Endothelial cell of umbilical vein (primary cell): ENCODE measurements around the gene AURKB.

Experiments
- EZH2 ChIP-seq: IDR thresholded peaks from 2 replicates; pipeline ENCODE4 v1.6.1; 2012; ENCODE audit warnings: borderline replicate concordance, low read depth, mild to moderate bottlenecking, moderate library complexity, low read length, inconsistent platforms; ENCODE audit not compliant: severe bottlenecking
- MYC ChIP-seq: IDR thresholded peaks from one replicate; pipeline ENCODE4 v1.6.1; 2011; ENCODE audit warnings: mild to moderate bottlenecking, low read depth, low read length
- POLR2A ChIP-seq: IDR thresholded peaks from 2 replicates; pipeline ENCODE4 v1.6.1; 2012; ENCODE audit warnings: low read depth, mild to moderate bottlenecking, control low read depth, low read length
- POLR2AphosphoS5 ChIP-seq: IDR thresholded peaks from 2 replicates; pipeline ENCODE4 v1.6.1; 2012; ENCODE audit warnings: low read depth, mild to moderate bottlenecking, control low read depth, low read length, moderate library complexity; ENCODE audit not compliant: insufficient read depth
- TF ChIP-seq, protein P1 (sequence below), 2 donors: IDR thresholded peaks; 1 replicate in 1 of 2; 2 replicates in 1 of 2; pipeline ENCODE4 v1.5.1; 2011; ENCODE audit warnings: low read length in 2 of 2, mild to moderate bottlenecking in 2 of 2, moderate library complexity in 2 of 2, control low read depth in 1 of 2, inconsistent platforms in 1 of 2, low read depth in 1 of 2; ENCODE audit not compliant: insufficient read depth in 1 of 2; ENCODE audit errors: extremely low read depth in 1 of 2

- TF ChIP-seq, protein P1, sequence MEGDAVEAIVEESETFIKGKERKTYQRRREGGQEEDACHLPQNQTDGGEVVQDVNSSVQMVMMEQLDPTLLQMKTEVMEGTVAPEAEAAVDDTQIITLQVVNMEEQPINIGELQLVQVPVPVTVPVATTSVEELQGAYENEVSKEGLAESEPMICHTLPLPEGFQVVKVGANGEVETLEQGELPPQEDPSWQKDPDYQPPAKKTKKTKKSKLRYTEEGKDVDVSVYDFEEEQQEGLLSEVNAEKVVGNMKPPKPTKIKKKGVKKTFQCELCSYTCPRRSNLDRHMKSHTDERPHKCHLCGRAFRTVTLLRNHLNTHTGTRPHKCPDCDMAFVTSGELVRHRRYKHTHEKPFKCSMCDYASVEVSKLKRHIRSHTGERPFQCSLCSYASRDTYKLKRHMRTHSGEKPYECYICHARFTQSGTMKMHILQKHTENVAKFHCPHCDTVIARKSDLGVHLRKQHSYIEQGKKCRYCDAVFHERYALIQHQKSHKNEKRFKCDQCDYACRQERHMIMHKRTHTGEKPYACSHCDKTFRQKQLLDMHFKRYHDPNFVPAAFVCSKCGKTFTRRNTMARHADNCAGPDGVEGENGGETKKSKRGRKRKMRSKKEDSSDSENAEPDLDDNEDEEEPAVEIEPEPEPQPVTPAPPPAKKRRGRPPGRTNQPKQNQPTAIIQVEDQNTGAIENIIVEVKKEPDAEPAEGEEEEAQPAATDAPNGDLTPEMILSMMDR (IDR thresholded peaks at IDR 0.05; ENCODE audit: extremely low read depth in 1 of 2, insufficient read depth in 1 of 2, low read depth in 1 of 2, low read length in 2 of 2): no peak
- TF ChIP-seq POLR2AphosphoS5 (no peak), EZH2 (no peak), POLR2A (no peak), MYC (no peak)
These were observed 24.6 kb downstream of the AURKB start for GRCh38 chr17:8185582-8186445.
